ENCODE data around the gene DPYSL5.

Gene DPYSL5

DNA sequence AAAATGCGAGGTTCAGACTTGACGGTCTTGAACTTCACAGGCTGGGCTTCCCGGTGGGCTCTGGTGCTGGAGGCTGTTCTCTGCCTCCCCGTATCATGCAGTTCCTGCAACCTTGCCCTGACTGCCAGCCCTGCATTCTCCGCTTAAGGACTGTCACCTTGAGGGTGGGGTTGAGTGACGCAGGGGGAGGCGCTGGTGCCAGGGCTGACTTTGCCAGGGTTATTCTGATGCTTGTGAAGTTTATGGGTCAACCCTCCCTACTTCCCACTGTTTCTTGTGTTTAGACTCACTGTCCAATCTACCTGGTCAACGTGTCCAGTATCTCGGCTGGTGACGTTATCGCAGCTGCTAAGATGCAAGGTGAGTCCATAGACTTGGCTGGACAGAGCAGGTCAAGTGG, 85.0 kb downstream of the DPYSL5 start:
- no peak for DNase-seq (ENCODE audit: low spot score)

DNA sequence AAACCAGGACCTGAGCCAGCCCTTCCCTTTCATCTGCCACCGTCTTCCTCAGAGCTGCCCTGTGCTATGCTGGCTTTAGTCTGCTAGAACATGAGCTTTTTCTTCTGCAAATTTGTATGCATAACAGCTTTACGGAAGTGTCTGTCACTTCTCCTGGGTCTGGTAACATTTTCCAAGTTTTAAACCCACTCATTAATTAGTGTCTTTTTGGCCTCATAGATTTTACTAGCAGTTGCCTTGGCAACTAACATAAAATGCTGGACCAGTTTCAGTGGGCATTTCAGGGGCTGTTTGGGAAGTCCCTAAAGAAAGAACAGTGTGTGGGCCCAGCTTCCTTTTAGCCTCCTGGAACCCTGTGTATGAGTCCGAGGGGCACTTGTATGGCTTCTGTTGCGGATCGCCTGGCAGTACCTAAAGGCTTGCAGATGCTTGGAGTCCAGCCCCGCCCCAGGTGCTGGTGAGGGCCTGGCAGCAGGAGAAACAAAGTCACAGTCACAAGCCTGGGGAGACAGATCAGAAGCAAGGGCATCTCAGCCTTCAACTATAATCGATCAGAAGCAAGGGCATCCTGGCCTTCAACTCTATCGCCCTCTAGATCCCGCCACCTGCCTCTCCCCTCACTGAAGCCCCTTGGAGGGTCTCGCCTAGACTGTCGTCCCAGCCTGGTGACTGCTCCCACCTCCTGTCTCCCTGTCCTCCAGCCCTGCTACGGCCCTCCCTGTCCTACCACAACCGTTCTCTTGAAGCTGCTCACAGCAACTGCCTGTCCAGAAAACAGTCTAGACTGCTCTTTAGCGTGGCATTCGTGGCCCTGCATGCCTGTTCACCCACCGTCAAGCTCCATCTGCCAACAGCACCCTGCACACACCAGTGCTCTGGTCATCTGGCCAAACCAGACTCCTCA, 85.8 kb downstream of the DPYSL5 start:
- no peak for DNase-seq (ENCODE audit: low spot score)

DNA sequence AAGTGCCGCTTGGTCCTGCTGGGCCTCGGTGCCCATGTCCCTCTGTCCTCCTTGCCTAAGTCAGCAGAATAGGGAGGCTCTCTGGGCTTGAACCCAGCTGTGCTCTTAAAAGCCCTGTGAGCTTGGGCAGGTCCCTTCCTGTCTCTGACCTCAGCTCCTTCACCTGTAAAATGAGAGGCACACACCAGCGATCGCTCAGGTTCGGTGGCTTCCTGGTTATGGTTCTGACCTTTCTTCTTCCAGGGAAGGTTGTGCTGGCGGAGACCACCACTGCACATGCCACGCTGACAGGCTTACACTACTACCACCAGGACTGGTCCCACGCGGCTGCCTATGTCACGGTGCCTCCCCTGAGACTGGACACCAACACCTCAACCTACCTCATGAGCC, 86.4 kb downstream of the DPYSL5 start:
- DNase-seq (ENCODE audit: low spot score) = no peak

DNA sequence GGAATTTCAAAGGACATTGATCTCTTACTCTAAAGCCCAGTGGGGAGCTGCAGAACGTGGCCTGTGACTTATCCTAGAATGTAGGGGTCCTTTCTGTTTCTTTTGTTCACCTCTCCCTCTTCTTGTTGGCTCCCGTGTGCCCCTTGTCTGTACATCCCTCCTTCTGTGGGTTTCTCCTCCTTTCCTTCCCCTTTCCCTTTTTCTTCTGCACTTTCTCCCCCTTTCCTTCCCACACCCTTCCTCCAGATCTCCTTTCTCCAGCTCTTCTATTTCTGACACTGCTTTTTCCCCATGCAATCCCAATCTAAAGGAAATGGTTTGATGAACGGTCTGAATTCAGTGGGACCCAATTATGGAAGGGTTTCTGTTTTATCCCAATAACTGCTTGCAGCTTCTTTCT, 87.1 kb downstream of the DPYSL5 start:
- DNase-seq (ENCODE audit: low spot score) = no peak

DNA sequence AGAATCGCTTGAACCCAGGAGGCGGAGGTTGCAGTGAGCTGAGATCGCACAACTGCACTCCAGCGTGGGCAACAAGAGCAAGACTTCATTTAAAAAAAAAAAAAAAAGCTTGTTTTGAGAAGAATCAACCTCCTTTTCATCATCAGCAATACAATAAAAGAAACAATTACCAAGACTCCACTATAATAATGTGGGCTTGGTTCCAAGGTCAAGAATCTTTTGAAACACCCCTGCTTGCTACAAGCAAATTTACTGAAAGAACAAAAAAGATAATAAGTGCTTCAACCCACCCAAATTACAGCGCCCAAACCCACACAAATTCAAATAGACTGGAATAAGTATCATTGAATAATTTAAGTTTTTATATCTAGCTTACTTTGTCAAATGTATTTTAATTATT, 88.9 kb downstream of the DPYSL5 start:
- no peak for DNase-seq (ENCODE audit: low spot score)

DNA sequence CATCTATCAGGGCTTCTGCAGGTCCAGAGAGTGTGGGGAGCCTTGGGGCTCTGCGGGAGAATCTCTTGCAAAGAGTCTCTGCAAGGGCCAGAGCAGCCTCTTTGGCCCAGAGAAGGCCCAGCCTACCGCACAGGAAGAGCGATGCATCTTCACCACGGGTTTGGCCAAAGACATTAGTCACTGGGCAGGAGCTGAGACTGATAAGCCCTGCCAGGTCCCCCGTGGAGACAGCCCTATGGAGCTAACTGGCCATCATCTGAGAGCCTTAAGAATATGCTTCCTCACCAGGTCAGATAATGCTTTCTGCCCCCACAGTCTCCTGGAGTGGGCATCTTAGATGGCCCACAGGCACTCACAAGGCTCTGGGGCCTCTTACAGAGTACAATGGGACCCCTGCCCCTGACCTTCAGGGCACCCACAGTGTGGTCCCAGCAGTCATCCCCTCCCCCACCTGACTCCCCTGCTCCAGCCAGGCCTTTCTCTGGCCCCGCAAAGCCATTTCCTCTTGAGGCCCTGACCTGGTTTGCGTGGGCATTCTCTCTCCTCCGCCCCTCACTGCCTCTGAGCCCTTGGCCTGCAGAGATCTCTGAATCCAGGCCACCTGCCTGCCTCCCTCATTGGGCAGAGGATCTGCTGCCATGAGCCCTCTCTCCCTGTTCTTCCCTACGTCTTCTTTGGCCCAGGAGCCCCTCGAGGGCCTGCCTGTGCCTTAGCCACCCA, 90.6 kb downstream of the DPYSL5 start:
- no peak for DNase-seq (ENCODE audit: low spot score)

DNA sequence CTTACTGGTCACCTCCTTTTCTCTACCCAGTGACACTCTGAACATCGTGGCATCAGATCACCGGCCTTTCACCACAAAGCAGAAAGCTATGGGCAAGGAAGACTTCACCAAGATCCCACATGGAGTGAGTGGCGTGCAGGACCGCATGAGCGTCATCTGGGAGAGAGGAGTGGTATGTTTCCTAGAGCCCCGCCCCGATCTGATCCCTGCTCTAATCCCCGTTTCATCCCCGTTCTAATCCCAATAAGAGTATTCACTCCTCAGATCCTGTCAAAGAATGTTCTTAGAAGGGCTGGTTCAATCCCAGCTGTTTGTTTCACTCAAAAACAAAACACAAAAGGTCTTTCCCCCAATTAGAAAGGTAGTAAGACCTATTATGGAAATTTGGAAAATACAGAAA, 92.1 kb downstream of the DPYSL5 start:
- peak; percentile 86 for DNase-seq (ENCODE audit: low spot score)

DNA sequence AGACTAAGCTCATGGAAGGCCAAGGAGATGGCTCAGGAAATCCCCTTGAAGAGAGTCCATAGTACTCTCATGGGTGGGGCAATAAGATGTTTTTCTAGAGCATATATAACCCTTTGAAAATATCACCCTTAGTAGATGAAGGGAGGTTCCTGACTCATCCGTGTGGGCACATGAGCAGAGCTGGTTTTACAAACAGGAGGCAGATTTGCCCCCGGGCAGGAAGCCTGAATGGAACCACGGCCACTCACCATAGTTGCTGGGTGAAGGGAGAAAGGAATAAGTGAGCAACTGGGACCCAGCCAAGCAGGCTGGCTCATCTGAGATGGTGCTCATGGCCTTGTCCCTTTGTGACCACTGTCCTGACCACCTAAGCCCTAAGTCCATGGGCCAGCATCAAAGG, 93.6 kb downstream of the DPYSL5 start:
- no peak for DNase-seq (ENCODE audit: low spot score)

DNA sequence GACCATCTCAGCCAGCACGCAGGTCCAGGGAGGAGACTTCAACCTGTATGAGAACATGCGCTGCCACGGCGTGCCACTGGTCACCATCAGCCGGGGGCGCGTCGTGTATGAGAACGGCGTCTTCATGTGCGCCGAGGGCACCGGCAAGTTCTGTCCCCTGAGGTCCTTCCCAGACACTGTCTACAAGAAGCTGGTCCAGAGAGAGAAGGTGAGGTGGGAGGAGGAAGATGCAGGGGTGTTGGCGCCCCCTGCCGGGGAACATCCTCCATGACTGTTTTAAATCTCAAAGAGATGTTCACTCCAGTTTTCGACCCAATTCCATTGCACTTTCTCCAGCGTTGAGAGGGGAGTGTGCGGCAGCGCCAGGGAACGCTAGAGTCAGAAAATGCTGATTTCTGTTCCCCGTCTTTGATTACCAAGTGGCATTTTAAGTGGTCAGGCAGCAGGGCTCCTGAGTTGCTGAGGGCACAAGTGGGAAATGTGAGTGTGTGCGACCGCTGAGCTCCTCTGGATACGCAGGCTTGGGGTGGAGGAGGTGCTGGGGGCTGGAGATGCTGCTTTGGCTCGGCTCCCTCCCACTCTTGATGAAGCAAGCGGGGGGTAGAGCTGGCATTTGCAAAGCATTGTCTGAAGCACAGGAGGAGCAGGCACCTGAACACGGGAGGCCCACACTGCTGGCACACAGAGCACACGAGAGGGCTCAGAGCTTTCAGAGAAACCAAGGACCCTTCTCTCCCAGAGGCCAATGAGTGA, 94.8 kb downstream of the DPYSL5 start:
- peak; percentile 76 for DNase-seq (ENCODE audit: low spot score)

DNA sequence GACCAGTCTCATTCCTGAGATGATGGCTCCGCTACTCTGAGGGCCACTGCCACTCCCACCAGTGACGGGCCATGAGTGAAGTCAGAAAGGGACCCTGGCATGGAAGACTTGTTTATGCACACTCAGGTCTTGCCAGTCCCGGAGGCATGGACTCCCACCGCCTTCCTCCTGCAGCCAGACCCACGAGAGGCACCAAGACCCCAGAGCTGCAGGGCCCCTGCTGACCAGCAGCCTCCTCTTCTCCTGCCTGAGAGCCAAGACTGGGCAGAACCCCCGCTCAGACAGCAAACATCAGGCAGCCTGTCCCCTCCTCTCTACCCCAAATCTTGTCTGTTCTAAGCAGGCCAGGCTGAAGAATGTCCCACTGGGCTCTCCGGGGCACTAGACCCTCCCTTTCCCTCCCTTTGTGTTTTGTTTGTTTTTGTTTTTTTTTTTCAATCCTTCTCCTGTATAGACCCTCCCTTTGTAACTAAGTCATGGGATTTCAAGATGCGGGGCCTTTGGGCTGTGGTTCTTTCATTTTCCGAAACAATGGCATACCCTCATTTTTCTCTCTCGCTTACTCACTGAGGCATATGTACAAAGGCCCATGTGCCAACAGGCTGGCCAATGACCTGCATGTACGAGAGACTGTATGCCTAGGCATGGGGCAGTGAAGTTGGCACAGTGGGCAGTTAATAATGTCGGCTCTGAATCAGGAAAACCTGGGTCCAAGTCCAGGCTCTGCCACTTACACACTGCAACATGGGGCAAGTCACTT, 98.2 kb downstream of the DPYSL5 start:
- DNase-seq (ENCODE audit: low spot score) = no peak

DNA sequence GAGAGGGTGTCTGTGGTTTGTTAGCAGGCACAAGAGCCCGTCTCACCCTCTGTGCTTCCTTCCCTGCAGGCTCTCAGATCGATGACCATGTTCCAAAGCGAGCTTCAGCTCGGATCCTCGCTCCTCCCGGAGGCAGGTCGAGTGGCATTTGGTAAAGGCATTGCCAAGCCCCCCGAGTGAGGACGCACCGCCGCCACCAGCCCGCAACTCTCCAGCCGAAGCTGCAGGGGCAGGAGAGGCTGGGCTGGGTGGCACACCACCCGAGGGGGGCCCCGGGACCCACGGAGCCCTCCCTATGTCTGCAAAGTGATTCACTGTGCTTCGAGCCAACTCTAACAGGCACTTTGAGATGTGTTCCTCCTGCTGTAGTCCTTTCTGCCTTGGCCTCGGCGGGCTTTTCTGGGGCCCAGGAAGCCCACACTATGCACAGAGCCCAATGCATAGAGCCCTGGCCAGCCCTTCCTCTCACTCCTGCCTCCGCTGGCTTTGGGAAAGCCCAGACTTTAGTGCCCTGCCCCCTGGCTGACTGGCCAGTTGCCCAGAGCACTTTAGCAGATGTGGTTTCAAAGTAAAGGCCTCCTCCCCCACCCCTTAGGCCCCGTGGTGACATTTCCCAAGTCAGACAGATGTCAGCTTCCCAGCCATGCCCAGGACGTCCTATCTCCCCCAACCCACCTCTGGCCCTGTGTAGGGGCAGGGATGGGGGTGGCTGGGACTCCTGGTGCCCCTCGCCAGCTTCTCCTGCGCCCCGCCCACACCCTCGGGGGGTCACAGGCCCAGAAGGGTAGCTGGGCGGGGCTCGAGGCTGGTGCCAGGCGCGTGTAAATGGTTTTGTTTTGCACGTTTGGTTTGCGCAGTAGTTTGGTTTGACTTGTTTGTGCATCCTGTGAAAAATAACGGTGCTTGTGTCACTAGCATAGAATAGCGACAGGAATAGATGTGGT, 99.2 kb downstream of the DPYSL5 start:
- DNase-seq (ENCODE audit: low spot score) = no peak

DNA sequence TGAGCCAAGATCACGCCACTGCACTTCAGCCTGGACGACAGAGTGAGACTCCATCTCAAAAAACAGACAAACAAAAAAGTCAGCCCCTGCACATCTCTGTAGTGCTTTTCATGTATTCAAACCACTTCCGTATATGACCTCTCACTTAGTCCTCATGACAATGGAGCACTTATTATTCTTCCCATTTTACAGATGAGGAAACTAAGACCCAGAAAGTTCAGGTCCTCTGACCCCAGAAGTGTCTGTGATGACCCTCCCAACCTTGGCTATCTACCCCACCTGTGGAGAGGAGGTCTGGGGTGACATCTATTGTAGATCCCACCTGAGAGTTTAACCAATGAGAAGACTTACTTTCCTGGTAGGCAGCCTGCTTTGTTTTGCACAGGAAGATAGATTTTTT, 100.9 kb downstream of the DPYSL5 start:
- DNase-seq (ENCODE audit: low spot score) = no peak

DNA sequence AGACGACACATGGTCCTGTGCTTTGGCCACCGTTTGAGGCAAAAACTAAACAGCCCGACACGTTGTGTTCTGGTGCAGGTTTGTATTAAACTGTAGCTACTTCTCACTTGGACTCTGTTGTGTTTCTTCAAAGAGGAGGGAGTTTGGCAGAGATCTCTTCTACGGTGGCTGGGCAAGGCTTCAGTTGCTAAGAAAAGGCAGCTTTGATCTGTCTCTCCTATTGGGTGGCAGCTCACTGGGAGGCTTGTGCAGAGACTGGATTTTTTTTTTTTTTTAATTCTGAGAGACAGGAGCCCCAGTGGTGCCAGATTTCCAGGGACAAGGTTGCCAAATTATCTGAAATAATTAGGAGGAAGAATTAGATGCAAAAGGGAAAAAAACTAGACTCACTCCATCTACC, 102.3 kb downstream of the DPYSL5 start:
- DNase-seq (ENCODE audit: low spot score) = no peak

DNA sequence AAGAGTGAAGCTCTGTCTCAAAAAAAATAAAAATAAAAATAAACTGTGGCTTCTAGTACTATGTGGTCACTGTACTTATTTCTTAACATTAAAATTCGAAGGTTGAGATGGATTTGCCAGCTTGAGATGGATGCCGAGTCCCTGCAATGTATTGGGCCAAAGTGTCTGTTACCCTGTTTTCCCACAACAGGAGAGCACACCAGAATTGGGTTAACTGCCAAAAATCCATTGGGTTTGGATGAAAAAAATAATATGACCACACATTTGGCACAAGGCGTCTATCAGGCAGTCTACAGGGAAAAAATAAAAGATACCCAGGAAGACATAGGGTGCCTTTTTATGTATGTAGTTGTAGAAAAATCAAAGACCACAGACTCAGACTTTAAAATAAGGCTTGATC, 103.3 kb downstream of the DPYSL5 start:
- DNase-seq (ENCODE audit: low spot score) = no peak

DNA sequence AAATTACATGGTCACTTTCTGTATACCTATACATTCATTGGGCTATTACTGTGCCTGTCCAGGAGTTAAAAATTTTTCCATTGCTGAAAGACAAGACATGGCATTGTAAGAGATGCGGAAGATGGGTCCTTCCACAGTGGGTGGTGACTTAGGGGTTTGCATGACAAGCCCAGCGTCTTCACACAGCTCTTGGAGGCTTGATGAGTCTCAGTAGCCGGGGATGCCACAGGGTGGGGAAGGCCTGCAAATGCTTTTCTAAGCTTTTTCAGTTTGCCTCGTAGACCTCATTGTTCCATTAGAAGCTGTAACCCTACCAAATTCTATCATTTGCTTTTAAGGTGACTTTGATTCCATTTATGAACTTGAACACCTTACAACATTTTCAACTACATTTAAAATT, 104.4 kb downstream of the DPYSL5 start:
- no peak for DNase-seq (ENCODE audit: low spot score)

DNA sequence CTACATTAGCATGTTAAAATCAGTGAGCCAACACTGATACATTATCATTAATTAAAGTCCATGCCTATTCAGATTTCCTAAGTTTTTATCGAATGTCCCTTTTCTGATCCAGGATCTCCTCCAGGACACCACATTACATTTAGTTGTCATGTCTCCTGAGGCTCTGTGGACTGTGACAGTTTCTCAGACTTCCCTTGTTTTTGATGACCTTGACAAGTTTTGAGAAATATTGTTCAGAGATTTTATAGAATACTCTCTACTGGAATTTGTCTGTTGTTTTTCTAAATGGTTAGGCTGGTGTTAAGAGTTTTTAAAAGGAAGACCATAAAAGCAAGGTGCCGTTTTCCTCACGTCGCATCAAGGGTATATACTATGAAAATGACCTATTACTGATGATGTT, 106.2 kb downstream of the DPYSL5 start:
- DNase-seq (ENCODE audit: low spot score) = no peak

DNA sequence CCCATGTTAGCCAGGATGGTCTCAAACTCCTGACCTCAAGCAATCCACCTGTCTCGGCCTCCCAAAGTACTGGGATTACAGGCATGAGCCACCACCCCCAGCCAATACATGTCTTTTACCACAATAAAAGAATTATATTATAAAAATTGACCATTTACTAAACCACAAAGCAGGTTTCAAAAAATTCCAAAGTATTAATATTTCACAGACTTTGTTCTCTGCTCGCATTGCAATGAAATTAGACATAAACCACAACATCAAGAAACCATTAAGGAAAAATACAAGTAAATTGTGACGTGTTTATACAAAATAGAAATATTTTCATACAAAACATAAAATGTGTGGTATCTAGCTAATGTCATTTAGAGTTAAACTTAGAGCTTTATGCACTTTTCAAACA, 109.1 kb downstream of the DPYSL5 start:
- DNase-seq (ENCODE audit: low spot score) = no peak

DNA sequence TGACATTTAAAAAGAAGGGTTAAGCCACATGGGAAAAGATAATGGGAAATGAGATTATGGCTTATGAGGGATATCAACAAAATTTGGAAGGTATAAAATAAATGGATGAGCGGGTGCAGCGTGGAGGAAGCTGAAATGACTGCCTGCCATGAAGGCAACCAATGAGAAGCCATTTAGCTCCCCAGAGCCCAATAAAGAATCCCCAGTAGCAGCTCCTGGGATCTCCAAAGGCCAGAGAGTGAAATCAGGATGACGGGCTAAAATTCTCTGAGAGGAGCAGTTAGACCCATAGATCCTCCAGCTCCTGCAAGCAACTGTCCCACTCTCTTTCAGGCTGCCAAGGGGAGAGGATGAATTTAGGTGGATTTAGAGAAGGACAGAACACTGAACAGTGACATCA, 109.6 kb downstream of the DPYSL5 start:
- no peak for DNase-seq (ENCODE audit: low spot score)

DNA sequence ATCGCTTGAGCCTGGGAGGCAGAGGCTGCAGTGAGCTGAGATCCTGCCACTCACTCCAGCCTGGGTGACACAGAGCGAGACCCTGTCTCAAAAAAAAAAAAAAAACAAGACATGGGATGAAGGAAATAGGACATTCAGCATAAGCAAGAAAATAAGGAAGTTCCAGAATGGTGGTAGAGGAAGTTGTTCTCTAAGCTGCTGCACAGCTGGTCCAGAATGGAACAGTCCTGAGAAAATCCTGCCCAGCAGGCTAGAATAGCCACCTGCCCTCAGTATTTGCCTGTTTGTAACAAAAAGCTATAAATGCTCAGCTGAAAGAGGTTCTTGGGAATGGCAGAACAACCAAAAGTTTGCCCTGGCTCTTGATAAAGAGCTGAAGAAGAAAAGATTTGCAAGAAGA, 111.4 kb downstream of the DPYSL5 start:
- no peak for DNase-seq (ENCODE audit: low spot score)

DNA sequence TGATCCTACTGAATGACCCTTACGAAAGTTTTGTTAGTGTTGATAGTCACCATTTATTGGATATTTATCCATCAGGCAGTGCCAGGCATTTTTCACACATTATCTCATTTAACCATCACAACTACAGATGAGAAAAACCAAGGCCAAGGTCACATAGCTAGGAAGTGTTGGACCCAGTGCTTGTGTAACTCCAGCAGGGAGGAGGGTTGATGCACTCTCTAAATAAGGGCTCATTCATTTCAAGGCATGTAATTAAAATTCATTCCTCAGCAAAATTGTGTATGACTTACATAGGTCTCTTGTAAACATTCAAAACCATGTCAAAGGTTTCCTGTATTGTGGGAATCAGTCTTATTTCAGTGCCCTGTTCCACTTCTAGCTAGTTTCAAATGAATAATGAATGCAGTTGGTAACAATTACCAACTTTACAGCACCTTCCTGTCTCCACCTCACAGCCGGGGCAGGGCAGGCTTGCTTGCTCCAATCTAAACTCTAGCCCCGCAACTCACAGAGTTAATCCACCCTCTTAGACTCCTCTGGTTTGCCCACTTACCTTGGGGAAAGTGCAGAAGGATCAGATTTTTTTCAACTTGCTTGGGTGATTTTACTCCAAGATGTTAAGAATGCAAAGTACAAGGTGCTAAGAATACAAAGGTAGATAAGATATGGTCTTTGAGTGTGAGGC, 116.7 kb downstream of the DPYSL5 start:
- DNase-seq (ENCODE audit: low spot score) = no peak
